Measurements from ENCODE around the gene PGAP6. TPM values are rescaled to one million over a fixed set of nuclear protein-coding genes. Genes with fewer than 3 reads are reported as not detected.

PGAP6 gene
- total and polyA plus RNA-seq, 9 of the 15 experiments (the other 6 are each of a cell fraction or from before 2014, with no cell fraction given): 0.45 to 50.2 (median 39.3) TPM

GRCh38 chr16:337437-337836 is 44.3 kb downstream of the PGAP6 start (continued):
- TF ChIP-seq MGA (IDR thresholded peaks at IDR 0.05) (no peak), ZNF146 (CRISPR knock-in tag; IDR thresholded peaks at IDR 0.05; ENCODE audit: unreplicated experiment) (no peak), RHOXF2B (CRISPR knock-in tag; conservative IDR thresholded peaks at IDR 0.05) (no peak), ADNP (tag; IDR thresholded peaks at IDR 0.05) (no peak), XRCC3 (IDR thresholded peaks at IDR 0.05) (no peak), EP400 (IDR thresholded peaks at IDR 0.05) (no peak), GTF2F1 (IDR thresholded peaks at IDR 0.05; ENCODE audit: low read depth, low read length) (no peak), ZNF75A (CRISPR knock-in tag; IDR thresholded peaks at IDR 0.05) (no peak), NFATC3 (IDR thresholded peaks at IDR 0.05) (no peak), MAFF (IDR thresholded peaks at IDR 0.05; ENCODE audit: low read length) (no peak), ZBTB5 (IDR thresholded peaks at IDR 0.05) (no peak), PRPF4 (IDR thresholded peaks at IDR 0.05; ENCODE audit: insufficient read depth, low read depth, low read length, poor library complexity, severe bottlenecking) (no peak), FUS (optimal IDR thresholded peaks at IDR 0.05; ENCODE audit: low read depth, low read length) (no peak)

All from K562 (cell line).